ENCODE results near the gene NUP188.

DNA sequence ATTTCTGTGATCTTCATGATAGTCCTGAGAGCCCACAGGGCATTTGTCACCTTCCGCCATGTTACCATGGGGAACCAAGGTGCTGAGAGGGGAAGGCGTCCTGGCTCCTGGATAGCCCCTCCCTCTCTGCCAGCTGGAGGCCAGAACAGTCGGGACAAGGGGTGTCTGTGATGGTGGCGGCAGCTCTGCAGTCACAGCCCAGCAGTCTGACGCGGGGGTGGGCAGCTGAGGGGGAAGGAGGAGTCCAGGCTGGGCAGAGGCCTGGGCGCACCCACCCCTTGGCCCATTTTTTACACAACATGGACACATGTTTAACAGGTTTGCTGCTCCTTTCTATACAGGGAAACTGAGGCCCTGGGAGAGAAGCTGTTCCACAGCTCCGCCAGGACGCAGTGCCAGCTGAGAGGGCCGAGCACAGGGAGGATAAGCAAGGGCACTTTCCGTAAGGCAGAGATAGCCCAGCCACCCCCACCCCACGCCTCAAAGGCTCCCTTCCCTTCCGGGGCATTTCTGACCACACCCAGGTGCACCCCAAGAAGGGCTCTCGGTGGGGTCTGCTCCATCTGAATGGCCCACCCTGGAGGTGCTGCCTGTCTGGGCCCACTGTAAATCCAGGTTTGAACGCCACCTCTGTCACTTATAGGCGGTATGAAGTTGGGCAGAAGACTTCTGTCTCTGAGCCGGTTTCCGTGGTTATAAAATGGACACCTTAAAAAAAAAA lies 48.5 kb upstream of the NUP188 start:
- TF ChIP-seq, protein P1, sequence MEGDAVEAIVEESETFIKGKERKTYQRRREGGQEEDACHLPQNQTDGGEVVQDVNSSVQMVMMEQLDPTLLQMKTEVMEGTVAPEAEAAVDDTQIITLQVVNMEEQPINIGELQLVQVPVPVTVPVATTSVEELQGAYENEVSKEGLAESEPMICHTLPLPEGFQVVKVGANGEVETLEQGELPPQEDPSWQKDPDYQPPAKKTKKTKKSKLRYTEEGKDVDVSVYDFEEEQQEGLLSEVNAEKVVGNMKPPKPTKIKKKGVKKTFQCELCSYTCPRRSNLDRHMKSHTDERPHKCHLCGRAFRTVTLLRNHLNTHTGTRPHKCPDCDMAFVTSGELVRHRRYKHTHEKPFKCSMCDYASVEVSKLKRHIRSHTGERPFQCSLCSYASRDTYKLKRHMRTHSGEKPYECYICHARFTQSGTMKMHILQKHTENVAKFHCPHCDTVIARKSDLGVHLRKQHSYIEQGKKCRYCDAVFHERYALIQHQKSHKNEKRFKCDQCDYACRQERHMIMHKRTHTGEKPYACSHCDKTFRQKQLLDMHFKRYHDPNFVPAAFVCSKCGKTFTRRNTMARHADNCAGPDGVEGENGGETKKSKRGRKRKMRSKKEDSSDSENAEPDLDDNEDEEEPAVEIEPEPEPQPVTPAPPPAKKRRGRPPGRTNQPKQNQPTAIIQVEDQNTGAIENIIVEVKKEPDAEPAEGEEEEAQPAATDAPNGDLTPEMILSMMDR (IDR thresholded peaks at IDR 0.05; ENCODE audit: poor library complexity) = no peak
- no peak for TF ChIP-seq EZH2 (IDR thresholded peaks at IDR 0.05; ENCODE audit: borderline replicate concordance)

Data from hepatocyte (in vitro differentiated cells).